OCI-LY1 (cell line): Measurements from ENCODE around the gene FIG4.

ENCODE experiments used
- CTCF ChIP-seq: fragments of 200-600 bp; sonication (generic), shearing (Covaris generic); IDR thresholded peaks from 2 replicates; pipeline ENCODE4 v1.5.1; 2017; ENCODE audit warnings: mild to moderate bottlenecking, antibody characterized with exemption, low read length, moderate library complexity, mixed read lengths
- EZH2 ChIP-seq: fragments of 200-600 bp; sonication (generic), shearing (Covaris generic); IDR thresholded peaks from 2 replicates; pipeline ENCODE4 v1.8.0; 2017; ENCODE audit warnings: borderline replicate concordance, mixed run types, mild to moderate bottlenecking, antibody characterized with exemption, low read length, moderate library complexity, mixed read lengths

DNA sequence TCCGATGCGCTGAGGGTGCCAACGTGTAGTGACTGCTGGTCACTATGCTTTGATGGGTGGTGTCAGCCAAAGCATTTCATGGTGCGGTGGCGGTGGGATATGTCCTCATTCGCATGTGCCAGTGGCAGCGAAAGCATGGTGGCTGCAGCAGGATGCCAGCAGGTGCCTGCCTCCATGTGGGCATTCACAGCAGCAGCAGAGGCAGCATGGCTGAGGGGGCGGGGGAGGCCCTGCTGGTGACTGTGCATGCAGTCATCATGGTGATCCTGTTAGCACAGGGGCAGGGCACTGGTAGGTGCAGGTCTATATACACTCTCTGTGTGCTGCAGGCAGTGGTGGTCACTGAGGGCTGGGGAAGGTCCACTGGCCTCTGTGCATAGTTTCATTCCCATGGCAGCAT, 22.0 kb downstream of the FIG4 start:
- TF ChIP-seq CTCF = no peak
- TF ChIP-seq EZH2 = no peak
